ENCODE results near the gene ZC3H6.
A peak's percentile ranks its signal among the peaks of the same experiment; 100 is the strongest.

The ZC3H6 gene, protein sequence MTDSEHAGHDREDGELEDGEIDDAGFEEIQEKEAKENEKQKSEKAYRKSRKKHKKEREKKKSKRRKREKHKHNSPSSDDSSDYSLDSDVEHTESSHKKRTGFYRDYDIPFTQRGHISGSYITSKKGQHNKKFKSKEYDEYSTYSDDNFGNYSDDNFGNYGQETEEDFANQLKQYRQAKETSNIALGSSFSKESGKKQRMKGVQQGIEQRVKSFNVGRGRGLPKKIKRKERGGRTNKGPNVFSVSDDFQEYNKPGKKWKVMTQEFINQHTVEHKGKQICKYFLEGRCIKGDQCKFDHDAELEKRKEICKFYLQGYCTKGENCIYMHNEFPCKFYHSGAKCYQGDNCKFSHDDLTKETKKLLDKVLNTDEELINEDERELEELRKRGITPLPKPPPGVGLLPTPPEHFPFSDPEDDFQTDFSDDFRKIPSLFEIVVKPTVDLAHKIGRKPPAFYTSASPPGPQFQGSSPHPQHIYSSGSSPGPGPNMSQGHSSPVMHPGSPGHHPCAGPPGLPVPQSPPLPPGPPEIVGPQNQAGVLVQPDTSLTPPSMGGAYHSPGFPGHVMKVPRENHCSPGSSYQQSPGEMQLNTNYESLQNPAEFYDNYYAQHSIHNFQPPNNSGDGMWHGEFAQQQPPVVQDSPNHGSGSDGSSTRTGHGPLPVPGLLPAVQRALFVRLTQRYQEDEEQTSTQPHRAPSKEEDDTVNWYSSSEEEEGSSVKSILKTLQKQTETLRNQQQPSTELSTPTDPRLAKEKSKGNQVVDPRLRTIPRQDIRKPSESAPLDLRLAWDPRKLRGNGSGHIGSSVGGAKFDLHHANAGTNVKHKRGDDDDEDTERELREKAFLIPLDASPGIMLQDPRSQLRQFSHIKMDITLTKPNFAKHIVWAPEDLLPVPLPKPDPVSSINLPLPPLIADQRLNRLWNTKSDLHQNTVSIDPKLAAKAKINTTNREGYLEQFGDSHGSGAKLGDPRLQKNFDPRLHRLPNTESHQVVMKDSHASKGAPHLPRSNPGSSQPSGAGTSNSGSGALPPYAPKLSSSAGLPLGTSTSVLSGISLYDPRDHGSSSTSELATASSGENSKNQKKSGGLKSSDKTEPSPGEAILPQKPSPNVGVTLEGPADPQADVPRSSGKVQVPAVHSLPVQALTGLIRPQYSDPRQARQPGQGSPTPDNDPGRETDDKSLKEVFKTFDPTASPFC

DNA sequence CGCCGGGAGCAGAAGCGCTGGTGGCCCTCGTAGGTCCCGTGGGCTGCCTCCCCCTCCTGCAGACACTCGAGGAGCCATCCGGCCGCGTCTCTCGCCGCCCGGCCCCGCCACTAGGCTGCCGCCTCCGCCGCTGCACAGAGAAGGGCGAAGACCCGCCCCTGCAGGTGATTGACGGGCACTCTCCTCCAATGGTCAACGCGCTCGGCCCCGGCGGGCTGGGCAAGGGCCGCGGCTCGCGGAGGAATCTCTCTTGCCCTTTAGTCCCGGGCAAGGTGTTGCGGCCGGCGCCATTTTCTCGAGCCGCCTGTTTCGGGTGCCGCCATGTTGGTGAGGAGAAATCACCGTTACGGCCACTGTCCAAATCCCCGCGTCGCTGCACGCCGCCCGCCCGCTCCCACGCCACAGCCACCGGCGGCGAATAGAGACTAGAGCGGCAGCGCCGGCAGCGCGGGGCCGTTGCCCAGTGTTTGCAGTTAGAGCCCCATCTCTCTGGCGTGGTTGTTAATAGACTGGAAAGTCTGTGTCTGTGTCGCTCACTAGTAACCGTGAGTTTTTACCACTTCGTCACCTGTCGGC, at the start of gene ZC3H6:
Gene ZC3H6, plus strand, starts transcription at position 287 of the 576 bp plus-strand sequence. CDS start 398 bp downstream, outside the sequence.
- DNase-seq: peak; percentile 93

DNA sequence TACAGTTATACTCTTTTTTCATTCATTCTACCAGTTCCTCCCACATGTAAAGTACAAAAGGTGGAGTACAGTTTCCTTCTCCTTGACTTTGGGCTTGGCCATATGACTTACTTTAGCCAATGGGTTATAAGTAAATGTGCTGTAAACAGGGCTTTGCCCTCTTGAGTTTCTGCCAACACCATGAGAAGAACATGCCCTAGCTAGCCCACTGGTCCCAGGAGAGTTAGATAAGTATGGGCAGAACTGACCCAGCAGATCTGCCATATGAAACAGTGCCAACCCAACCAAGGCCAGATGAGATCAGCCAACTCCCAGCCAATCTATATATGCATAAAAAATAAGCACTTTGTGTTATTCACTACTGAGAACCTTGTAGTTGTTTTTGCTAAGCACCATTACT, 46.0 kb upstream of the ZC3H6 start:
- DNase-seq: no peak

DNA sequence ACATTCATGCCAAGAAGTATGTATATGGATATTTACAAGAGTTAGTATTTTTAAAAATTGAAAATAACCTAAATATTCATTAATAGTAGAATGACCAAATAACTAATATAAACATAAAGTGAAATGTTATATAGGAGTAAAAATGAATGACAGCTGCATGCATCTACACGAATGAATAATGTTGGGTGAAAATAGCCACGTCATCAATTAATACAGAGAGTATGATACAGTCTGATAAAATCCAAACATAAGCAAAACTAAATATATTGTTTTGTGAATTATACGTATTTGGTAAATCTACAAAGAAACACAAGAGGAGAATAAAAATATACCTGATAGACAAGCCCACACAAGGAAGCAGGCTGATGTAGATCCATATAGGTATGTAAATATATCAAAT, 45.0 kb upstream of the ZC3H6 start:
- no peak for DNase-seq

DNA sequence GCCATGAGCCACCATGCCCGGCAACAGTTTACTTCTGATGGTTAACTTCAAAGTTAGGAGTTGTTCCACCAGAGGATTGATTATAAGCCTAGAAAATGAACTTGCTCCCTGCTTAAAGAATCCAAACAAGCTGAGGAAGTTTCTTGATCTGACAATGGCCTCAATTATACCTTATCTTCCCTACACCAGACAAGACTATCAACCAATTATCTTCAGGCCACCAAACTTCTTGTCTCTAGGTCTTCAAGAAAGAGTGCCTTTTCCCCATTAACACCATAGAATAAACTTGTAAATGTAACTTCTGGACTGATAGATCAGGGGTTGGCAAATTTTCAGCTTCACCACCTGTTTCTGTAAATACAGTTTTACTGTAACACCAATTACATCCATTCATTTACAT, 35.5 kb upstream of the ZC3H6 start:
- no peak for DNase-seq

DNA sequence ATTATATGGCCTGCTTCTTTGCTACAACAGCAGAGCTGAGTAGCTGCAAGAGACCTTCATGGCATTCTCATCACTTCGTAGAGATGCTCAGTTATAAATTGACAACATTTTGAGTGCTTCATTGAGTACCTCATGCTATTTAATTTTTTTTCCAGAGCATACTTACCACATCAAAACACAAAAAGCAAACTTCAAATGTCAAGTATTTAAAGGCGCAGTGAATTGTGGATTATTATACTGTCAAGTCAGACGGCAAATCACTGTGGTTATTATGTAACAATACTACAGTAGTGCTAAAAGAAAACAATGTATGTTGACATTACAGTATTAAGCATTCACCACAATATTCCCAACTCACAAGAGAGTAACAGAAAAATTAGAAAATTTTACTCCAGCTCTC, 33.0 kb upstream of the ZC3H6 start:
- no peak for DNase-seq

DNA sequence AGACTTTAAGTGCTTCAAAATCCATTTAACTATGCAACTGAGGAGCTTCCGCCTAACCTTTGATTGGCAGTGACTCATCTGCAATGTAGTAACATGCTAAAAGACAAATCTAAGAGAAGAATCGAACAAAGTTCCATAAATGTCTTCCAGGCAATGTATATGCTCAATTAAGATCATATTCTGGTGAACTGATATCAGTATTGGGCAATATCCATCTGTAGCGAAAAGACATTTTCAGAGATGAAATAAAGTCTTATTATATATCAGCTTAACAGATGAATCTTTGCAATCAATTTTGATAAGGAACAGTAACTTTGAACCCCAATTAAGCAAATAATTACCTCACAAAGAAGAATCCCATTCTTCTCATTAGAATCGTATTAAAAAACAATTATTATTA, 32.2 kb upstream of the ZC3H6 start:
- no peak for DNase-seq

DNA sequence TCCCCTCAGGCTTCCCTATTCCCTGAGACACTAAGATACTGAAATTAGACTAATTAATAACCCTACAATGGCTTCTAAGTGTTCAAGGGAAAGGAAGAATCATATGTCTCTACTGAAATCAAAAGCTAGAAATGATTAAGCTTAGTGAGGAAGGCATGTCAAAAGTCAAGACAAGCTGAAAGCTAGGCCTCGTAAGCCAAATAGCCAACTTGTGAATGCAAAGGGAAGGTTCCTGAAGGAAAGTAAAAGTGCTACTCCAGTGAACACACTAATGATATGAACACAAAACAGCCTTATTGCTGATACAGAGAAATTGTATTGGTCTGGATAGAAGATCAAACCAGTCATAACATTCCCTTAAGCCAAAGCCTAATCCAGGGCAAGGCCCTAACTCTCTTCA, 30.5 kb upstream of the ZC3H6 start:
- DNase-seq: no peak

DNA sequence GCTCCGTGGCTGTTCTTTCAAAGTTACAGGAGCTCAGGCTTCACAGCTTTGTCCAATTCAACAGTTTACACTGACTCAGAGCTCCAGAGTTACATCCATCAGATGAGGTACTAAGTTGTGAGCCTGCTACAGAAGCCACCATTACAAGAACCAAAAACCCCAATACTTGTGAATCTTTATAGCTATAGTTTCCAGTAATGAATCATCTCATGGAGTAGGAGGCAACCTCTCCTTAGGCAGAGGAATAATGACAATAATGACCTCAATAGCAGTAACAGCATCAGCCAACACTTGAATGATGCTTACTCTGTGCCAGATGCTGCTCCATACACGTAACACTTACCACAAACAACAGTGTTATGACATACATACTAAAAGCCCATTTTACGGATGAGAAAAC, 24.1 kb upstream of the ZC3H6 start:
- no peak for DNase-seq

DNA sequence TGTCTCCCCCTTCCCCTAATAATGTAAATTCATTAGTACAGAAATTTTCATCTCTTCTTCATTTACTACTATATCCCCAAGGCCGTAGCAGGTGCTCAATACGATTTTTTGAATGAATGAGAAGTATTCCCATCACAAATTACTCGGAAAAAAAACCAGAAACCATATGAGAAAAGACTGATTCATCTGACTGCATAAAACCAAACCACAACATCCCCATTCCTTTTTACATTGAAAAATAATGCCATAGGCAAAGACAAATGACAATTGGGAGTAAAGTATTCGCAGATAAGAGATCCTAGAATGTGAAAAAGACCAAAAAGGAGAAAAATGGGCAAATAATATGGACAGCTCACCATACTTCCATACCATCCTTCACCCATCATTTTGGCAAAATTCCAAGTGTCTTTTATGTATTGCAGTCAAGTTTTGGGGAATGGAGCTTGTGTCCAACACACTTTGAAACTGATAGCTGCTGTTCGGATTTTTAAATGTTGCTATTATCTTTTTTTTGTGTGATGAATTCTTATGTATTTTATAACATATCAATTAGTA, 22.1 kb upstream of the ZC3H6 start:
- no peak for DNase-seq

DNA sequence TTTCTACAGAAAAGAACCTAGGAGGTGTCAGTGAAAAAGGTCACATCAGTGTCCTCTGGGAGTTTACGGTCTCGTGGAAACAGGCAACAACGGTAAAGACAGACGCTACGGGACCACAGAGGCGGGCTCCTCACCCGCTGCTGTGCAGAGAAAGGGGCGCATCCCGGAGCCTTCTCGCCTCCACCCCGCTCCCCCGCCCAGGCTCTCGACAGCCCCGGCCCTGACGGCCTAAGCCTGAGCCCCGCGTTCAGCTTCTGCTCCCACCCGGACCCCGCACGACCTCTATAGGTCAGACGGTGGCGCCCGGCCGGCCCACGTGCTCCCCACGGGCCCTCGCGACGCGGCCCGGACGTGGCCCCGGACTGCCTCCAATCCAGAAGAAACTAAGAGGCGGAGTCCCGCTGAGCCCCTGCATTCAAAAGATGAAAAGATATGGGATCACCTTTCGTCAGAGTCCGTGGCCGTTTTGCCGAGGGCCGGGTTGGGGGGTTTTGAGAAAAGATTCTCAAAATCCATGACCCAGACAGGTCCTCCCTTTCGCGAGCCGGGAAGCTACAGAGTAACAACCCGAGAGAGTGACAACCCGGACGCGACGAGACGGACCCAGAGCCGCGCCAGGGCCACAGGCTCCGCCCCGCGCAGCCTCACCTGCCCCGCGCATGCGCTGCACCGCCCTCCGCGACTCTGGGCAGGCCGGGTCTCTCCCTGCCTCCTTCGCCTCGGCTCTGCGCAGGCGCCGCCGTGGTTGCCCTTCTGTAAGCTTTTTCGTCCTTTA, 20.7 kb upstream of the ZC3H6 start, which contains the start of gene ZC3H8:
Gene ZC3H8, minus strand, starts transcription at position 577 of the 775 bp plus-strand sequence. Its CDS starts 61 bp downstream, at position 516.
- DNase-seq: peak; percentile 87

DNA sequence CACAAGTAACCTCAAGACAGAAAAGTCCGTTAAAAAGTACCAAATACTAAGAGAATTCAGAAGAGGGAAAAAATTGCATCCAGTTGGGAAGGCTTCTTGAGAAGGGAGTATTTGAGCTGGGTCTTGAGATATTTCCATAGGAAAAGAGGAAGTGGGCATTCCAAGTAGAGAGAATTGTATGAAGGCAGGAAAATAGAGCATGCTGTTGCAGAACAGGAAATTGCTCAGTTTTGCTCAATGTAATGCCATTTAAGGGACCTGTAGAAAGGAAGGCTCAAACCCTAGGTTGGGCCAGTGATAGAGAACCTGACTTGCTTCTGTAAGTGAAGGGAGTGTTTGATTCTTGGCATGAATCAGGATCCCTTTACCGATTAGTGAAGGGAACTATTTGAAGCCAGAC, 19.5 kb upstream of the ZC3H6 start:
- DNase-seq: no peak

DNA sequence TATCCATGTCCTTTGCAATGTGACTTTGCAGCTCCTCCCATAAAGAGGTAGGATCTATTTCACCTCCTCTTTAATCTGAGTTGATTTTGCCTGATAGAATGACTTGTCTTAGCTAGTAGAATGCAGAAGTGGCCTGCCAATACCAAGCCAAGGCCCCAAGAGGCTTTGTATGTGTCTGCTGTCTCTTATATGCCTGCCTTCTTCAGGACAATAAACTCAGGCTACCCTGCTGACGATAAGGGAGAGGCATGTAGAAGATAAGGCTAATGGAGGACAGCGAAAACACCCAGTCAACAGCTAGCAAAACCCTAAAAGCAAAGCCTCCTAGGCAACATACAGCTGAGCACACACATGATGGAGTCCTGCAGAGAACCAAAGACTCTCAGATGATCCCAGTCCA, 18.7 kb upstream of the ZC3H6 start:
- DNase-seq: no peak

DNA sequence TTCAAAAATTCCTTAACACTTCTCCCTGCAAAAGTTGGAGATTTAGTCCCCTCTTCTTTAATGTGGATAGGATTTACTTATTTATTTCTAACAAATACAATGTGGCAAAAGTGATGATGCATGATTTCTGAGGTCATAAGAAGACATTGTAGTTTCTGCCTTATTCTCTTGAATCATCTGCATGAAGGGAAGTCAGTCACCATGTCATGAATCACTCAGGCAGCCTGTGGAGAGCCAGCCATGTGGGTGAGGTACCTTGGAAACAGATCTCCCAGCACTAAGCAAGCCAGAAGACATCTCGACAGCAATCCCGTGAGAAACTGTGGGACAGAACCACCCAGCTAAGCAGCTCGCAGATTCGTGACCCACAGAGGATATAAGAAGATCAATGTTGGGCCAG, 17.8 kb upstream of the ZC3H6 start:
- DNase-seq: no peak

DNA sequence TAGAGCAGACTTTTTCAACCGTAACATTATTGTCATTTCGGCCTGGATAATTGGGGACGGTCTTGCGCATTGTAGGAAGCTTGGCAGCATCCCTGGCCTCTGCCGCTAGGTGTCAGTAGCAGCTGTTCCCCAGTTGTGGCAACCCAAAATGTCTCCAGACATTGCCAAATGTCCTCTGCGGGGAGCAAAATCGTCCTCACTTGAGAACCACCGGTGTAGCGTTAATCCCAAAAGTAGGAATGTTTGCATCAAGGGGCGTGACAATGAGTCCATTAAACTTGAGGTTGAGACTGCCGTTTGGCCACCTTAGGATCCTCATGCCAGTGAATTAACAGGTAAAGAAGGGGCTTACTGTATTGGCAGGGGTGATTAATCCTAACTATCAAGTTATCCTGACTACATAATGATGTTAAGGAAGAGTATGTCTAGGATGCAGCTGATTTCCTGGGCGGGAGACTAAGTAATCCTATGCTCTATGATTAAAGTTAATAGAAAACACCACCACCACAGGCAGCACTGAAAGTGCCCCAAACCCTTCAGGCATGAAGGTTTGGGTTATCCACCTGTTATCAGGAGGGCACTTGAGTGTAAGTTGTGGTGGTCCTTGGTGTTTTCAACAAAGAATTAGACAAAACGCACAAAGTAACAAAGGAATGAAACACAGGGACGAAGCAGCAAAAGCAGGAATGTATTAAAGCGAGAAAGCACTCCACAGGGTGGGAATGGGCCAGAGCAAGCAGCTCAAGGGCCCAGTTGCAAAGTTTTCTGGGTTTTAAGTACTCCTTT, 15.7 kb upstream of the ZC3H6 start:
- DNase-seq: peak; percentile 69

DNA sequence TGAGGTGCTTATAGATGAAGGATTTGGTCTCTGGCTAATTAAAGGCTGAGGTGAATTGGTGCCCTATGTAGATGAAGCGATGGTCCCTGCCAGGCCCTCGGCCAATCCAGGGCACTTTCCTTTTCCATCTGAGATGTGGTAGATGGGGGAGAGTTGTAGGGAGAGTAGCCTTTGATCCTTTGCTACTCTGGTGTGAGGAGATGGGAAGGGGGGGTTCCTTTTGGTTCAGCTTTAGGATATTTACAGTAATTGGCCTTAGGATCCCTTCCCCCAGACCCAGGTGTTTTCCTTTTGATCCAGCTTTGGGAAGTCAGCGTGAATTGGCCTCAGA, 15.1 kb upstream of the ZC3H6 start:
- DNase-seq: no peak

DNA sequence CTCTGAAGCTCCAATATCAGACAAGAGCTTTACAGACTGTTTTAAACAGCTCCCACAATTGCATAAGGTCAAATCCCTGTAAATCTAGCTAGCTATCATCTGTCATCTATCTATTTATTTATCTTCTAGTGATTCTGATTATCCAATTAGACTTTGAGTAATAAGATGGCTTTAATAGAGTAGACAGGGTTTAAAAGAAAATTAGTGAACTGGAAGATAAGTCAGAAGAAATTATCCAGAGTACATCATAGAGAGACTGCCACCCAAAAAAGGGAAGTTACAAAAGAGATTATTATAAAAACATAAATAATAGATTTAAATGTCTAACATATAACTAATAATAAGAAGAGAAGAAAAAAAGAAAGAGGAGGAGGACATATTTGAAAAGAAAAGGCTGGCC, 12.5 kb upstream of the ZC3H6 start:
- no peak for DNase-seq

DNA sequence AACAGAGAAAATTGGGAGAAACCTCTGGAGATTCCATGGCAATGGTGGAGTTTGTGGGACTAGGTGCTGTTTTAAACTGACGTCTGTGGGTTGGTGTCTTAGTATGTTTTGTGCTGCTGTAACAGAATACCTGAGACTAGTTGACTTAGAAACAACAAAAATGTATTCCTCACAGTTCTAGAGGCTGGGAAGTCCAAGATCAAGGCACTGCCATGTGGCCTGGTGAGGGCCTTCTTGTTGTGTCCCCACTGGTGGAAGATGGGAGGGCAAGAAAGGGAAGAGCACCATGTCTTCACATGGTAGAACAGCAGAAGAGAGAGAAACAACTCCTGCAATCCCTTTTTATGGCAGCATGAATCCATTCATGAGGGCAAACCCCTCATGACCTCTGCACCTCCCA, 6.8 kb upstream of the ZC3H6 start:
- DNase-seq: no peak

DNA sequence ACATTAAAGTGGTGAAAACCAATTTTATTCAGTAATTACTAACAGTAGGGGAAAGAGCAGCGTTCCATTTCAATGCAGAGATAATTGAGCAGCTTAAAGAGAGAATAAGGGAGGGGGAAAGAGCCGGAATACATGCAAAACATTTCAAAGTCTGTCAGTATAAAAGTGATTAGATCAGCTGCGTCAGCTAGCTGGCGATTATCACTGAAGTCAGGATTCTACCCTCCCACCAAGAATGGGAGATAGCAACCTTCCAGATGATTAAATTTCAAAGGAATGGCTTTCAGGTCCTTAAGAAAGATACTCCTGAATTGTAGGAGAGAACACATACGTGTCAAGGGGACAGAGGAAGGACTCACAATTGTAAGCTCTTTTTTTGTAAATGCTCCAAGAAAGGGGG, 2.7 kb upstream of the ZC3H6 start:
- no peak for DNase-seq

DNA sequence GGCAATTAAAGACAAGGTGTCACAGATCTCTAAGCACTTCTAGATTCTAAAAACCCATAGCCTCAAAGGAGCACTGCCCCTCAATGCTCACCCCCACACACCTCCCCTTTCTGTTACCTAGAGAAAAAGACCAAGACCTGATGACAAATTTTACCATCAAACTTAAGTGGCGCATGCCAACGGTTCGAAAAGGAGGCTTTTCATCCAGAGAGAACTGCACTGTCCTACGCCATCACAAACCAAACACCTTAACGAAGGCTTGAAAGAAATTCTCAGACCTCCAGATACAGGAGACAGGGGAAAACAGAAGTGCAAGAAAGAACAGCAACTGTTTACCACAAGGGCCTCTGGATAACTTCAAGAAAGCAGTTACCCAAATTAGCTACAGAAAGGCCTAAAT, 2.0 kb upstream of the ZC3H6 start:
- DNase-seq: no peak

DNA sequence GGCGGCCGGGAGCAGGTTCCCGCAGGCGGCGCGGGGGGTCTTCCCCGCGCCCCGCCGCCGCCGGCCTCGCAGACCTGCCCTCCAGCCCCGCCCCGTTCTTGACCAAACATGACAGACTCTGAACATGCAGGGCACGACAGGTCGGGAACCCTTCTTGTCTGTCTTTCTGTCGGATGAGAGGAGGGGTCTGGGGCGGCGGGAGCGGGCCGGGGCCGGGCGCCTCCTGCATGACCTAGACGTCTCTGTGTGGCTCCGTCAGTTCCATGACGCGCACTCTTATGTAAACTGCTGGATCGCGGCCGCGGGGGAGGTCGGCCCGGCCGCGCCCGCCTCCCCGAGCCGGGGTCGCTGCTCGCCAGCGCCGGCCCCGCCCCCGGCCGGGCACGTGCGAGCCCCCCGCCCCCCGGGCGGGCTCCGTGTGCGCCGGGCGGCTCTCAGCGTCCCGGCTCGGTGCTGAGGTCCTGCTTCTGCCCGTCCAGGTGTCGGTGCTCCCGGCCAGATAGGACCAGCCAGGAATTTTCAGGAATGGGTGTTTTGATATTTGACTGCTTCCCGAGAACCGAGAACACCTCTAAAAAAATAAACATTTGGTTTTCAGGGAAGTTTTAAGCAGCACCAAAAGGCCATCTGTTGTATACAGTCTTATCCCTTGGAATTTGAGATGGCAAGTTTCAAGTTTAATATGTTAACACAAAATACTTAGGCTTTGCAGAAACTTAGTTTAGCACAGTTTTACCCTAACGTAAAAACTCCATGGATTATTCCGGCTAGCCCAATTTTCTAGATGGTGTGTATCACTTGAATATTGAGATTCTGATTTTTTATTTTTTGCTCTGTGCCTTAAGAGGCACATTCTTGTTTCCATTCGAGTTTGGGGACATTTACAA, 733 bp downstream of the ZC3H6 start:
- peak; percentile 79 for DNase-seq

All from NCI-H1436 (cell line).